ENCODE measurements around the gene IGF2BP3.

DNA sequence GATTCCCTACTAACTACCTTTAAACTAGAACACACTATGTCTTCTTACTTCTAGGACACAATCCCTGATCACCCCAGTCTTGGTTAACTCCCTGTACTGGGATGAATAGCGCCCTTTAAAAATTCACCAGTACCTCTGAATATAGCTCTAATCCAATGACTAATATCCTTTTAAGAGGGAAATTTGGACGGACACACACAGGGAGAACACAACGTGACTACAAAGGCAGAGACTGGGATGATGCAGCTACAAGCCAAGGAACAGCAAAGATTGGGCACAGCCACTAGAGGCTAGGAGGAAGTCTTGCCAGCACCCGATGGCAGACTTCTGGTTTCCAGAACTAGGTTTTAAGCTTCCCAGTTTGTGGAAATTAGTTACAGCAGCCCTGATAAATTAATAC lies 89.7 kb downstream of the IGF2BP3 start:
- TF ChIP-seq CSDC2 (CRISPR knock-in tag; IDR thresholded peaks at IDR 0.05) (no peak), OSR1 (CRISPR knock-in tag; IDR thresholded peaks at IDR 0.05) (no peak), ARNTL (CRISPR knock-in tag; IDR thresholded peaks at IDR 0.05; ENCODE audit: borderline replicate concordance, low read depth) (no peak), RARB (CRISPR knock-in tag; IDR thresholded peaks at IDR 0.05) (no peak), CREB5 (CRISPR knock-in tag; IDR thresholded peaks at IDR 0.05; ENCODE audit: low read depth) (no peak), ISL1 (CRISPR knock-in tag; IDR thresholded peaks at IDR 0.05) (no peak), ZNF565 (CRISPR knock-in tag; conservative IDR thresholded peaks at IDR 0.05; ENCODE audit: low read depth) (no peak), BACH2 (CRISPR knock-in tag; IDR thresholded peaks at IDR 0.05; ENCODE audit: borderline replicate concordance) (no peak), ZFP30 (CRISPR knock-in tag; IDR thresholded peaks at IDR 0.05) (no peak), CSRNP3 (CRISPR knock-in tag; IDR thresholded peaks at IDR 0.05) (no peak), PATZ1 (CRISPR knock-in tag; IDR thresholded peaks at IDR 0.05; ENCODE audit: borderline replicate concordance) (no peak)

Measured in SK-N-SH treated with all-trans-retinoic acid at 6 μM for 48 hours (cell line).